Measurements from ENCODE around the gene PCYT2. TPM values are rescaled to one million over a fixed set of nuclear protein-coding genes. Genes with fewer than 3 reads are reported as not detected.
"Not testable (repeated sequence)": the region's sequence is repeated elsewhere in the genome, so short reads cannot be mapped to it uniquely, and the experiment has no call there.

Gene PCYT2
- total RNA-seq, 4 donors from 2014 or later = 4.1 to 27.7 (median 18.8) TPM

GRCh38 chr17:81954131-81955057, 43.2 kb upstream of the PCYT2 start:
- intact Hi-C loops (cut with DNase I; ENCODE audit: low total_unique reads) = no loop called here
- H3K9me3 ChIP-seq = no peaks in the 10 kb centered on the region
- no peak overlapping the region for H3K4me3 ChIP-seq
- DNase-seq = no peak
- H3K27ac ChIP-seq = no peak overlapping the region
- H3K4me1 ChIP-seq = no peaks in the 10 kb centered on the region
- peaks cover 5 to 16% of the 10 kb centered on the region in 2 donors for H3K27me3 ChIP-seq
- TF ChIP-seq POLR2A (IDR thresholded peaks at IDR 0.05) (no peak), CTCF (IDR thresholded peaks at IDR 0.05) (no peak)
- no peaks in the 10 kb centered on the region for H3K36me3 ChIP-seq

- H3K27ac ChIP-seq; DNase-seq; H3K27me3 ChIP-seq; H3K36me3 ChIP-seq; H3K4me1 ChIP-seq; H3K9me3 ChIP-seq; intact Hi-C loops (cut with DNase I; ENCODE audit: low total_unique reads); H3K4me3 ChIP-seq: not testable (repeated sequence)
Observed at GRCh38 chr17:81953443-81953842, 42.2 kb upstream of the PCYT2 start.

GRCh38 chr17:81952792-81953228, 41.6 kb upstream of the PCYT2 start:
- no peaks in the 10 kb centered on the region for H3K36me3 ChIP-seq
- intact Hi-C loops (cut with DNase I; ENCODE audit: low total_unique reads) = no loop called here
- H3K27me3 ChIP-seq = peaks cover 0 to 2% of the 10 kb centered on the region in 2 donors
- TF ChIP-seq POLR2A (IDR thresholded peaks at IDR 0.05) (no peak), CTCF (IDR thresholded peaks at IDR 0.05) (no peak)
- H3K27ac ChIP-seq = no peak overlapping the region
- no peak for DNase-seq
- no peak overlapping the region for H3K4me3 ChIP-seq
- H3K9me3 ChIP-seq = no peaks in the 10 kb centered on the region
- H3K4me1 ChIP-seq = no peaks in the 10 kb centered on the region

- TF ChIP-seq CTCF (IDR thresholded peaks at IDR 0.05) (no peak), POLR2A (IDR thresholded peaks at IDR 0.05) (no peak)
Observed at GRCh38 chr17:81951785-81952684, 40.8 kb upstream of the PCYT2 start.

GRCh38 chr17:81950501-81950900, 39.3 kb upstream of the PCYT2 start:
- no peaks in the 10 kb centered on the region for H3K4me1 ChIP-seq
- no peak for TF ChIP-seq CTCF (IDR thresholded peaks at IDR 0.05)
- TF ChIP-seq POLR2A (IDR thresholded peaks at IDR 0.05) = no peak
- no peak overlapping the region for H3K27ac ChIP-seq
- no peaks in the 10 kb centered on the region for H3K27me3 ChIP-seq
- no peaks in the 10 kb centered on the region for H3K36me3 ChIP-seq
- no peaks in the 10 kb centered on the region for H3K9me3 ChIP-seq
- H3K4me3 ChIP-seq = no peak overlapping the region
- no peak for DNase-seq
- intact Hi-C loops (cut with DNase I; ENCODE audit: low total_unique reads) = no loop called here

More at GRCh38 chr17:81951785-81952684, 40.8 kb upstream of the PCYT2 start:
- Histone ChIP-seq H3K4me1 (no peaks in the 10 kb centered on the region), H3K27ac (no peak overlapping the region), H3K27me3 (no peaks in the 10 kb centered on the region), H3K9me3 (no peaks in the 10 kb centered on the region), H3K4me3 (no peak overlapping the region), H3K36me3 (no peaks in the 10 kb centered on the region)
- intact Hi-C loops (cut with DNase I; ENCODE audit: low total_unique reads) = no loop called here
- DNase-seq = no peak

All from uterus (tissue), 4 donors.